IMR-90 (cell line): Measurements from ENCODE around the gene VAV3. TPM values are rescaled to one million over a fixed set of nuclear protein-coding genes. Genes with fewer than 3 reads are reported as not detected.

Experiments
- ATAC-seq: fragments of 200-7000 bp; cut with Tn5 transposase; 2 replicates; pipeline ENCODE4 v1.9.1; 2020; ENCODE audit warnings: low read depth, mild to moderate bottlenecking, moderate library complexity
- BruUV-seq: library from RNA; stranded (reverse); fragments of 400-500 nt; replicated peaks from 2 replicates; lab custom pipeline; 2021; lab: Mats Ljungman, UMichigan
- CTCF ChIA-PET: fragments of 300-600 bp; formaldehyde crosslinking; extraction: SDS; loops from one replicate; lab custom pipeline; 2021; ENCODE audit warnings: antibody characterized with exemption; lab: Yijun Ruan, JAX
- POLR2A ChIA-PET: fragments of 300-600 bp; sonication (Branson Sonifier 250); formaldehyde crosslinking; loops from one replicate; lab custom pipeline; 2022; ENCODE audit warnings: antibody characterized with exemption; ENCODE audit not compliant: unreplicated experiment; lab: Charles Lee
- DNase-seq: peaks from one replicate; pipeline ENCODE4 v3.0.0; 2013
- H2AFZ ChIP-seq: replicated peaks from 2 replicates; pipeline ENCODE3; 2013; ENCODE audit warnings: low read length, mild to moderate bottlenecking; ENCODE audit not compliant: poor library complexity
- H2AK5ac ChIP-seq: 2 replicates; pipeline ENCODE4 v1.6.1; 2013; ENCODE audit warnings: low read depth, low read length, inconsistent platforms
- H2AK9ac ChIP-seq: replicated peaks from 2 replicates; pipeline ENCODE3; 2013; ENCODE audit warnings: mild to moderate bottlenecking, low read depth, low read length, moderate library complexity; ENCODE audit not compliant: poor library complexity
- H2BK120ac ChIP-seq: 2 replicates; pipeline ENCODE4 v1.6.1; 2013; ENCODE audit warnings: low read depth, low read length, inconsistent platforms
- H2BK15ac ChIP-seq: 3 replicates; pipeline ENCODE4 v1.6.1; 2013; ENCODE audit warnings: low read depth, low read length, inconsistent platforms
- H2BK20ac ChIP-seq: 2 replicates; pipeline ENCODE4 v1.6.1; 2013; ENCODE audit warnings: low read depth, mild to moderate bottlenecking, inconsistent platforms, low read length, moderate library complexity
- H2BK5ac ChIP-seq: 2 replicates; pipeline ENCODE4 v1.6.1; 2013; ENCODE audit warnings: mild to moderate bottlenecking, low read depth, low read length, inconsistent platforms; ENCODE audit not compliant: poor library complexity, severe bottlenecking
- H3K14ac ChIP-seq: replicated peaks from 2 replicates; pipeline ENCODE4 v1.6.1; 2013; ENCODE audit warnings: low read depth, low read length, inconsistent platforms
- H3K18ac ChIP-seq: 2 replicates; pipeline ENCODE4 v1.6.1; 2013; ENCODE audit warnings: low read depth, low read length, control low read depth
- H3K23ac ChIP-seq: 2 replicates; pipeline ENCODE4 v1.6.1; 2013; ENCODE audit warnings: low read depth, low read length, inconsistent platforms
- H3K27ac ChIP-seq: 2 replicates; pipeline ENCODE4 v1.5.1; 2013; ENCODE audit warnings: mild to moderate bottlenecking, control low read depth, low read length; ENCODE audit not compliant: insufficient read depth
- H3K27me3 ChIP-seq: 2 replicates; pipeline ENCODE4 v1.6.1; 2013; ENCODE audit warnings: low read length; ENCODE audit not compliant: control insufficient read depth, insufficient read depth
- H3K36me3 ChIP-seq: 2 replicates; pipeline ENCODE4 v1.6.1; 2013; ENCODE audit warnings: low read length, mixed read lengths; ENCODE audit not compliant: control insufficient read depth, insufficient read depth
- H3K4ac ChIP-seq: 2 replicates; pipeline ENCODE4 v1.6.1; 2013; ENCODE audit warnings: low read depth, low read length, inconsistent platforms
- H3K4me1 ChIP-seq: 2 replicates; pipeline ENCODE4 v1.6.1; 2013; ENCODE audit warnings: low read length, mixed read lengths; ENCODE audit not compliant: control insufficient read depth, insufficient read depth
- H3K4me2 ChIP-seq: 2 replicates; pipeline ENCODE4 v1.6.1; 2013; ENCODE audit warnings: low read depth, mild to moderate bottlenecking, control low read depth, low read length, moderate library complexity
- H3K4me3 ChIP-seq: 2 replicates; pipeline ENCODE4 v1.5.1; 2013; ENCODE audit warnings: low read depth, mild to moderate bottlenecking, control low read depth, low read length, moderate library complexity; ENCODE audit not compliant: insufficient read depth
- H3K56ac ChIP-seq: 2 replicates; pipeline ENCODE4 v1.6.1; 2013; ENCODE audit warnings: low read length, inconsistent platforms; ENCODE audit not compliant: insufficient read depth; ENCODE audit errors: extremely low read depth
- H3K79me1 ChIP-seq, 2 experiments: 2 replicates each; pipeline ENCODE4 v1.6.1; 2013; ENCODE audit warnings: low read length in 2 of 2, inconsistent platforms in 1 of 2, low read depth in 1 of 2
- H3K9ac ChIP-seq: 2 replicates; pipeline ENCODE4 v1.6.1; 2013; ENCODE audit warnings: low read depth, low read length, control low read depth
- H3K9me1 ChIP-seq: 2 replicates; pipeline ENCODE4 v1.6.1; 2013; ENCODE audit warnings: low read length, inconsistent platforms; ENCODE audit not compliant: insufficient read depth
- H3K9me3 ChIP-seq: 2 replicates; pipeline ENCODE4 v1.6.1; 2013; ENCODE audit warnings: low read length; ENCODE audit not compliant: control insufficient read depth, insufficient read depth
- H4K20me1 ChIP-seq: 2 replicates; pipeline ENCODE4 v1.6.1; 2013; ENCODE audit warnings: low read length, inconsistent platforms; ENCODE audit not compliant: insufficient read depth
- H4K5ac ChIP-seq: 2 replicates; pipeline ENCODE4 v1.6.1; 2013; ENCODE audit warnings: mild to moderate bottlenecking, low read depth, low read length, control low read depth
- H4K8ac ChIP-seq, 2 experiments: 2 replicates each; pipeline ENCODE4 v1.6.1; 2013; ENCODE audit warnings: low read depth in 2 of 2, low read length in 2 of 2, control low read depth in 1 of 2, inconsistent platforms in 1 of 2
- H4K91ac ChIP-seq: 2 replicates; pipeline ENCODE4 v1.6.1; 2013; ENCODE audit warnings: low read depth, low read length, inconsistent platforms; ENCODE audit not compliant: insufficient read depth
- BHLHE40 ChIP-seq: fragments of 150-350 bp; IDR thresholded peaks from 2 replicates; pipeline ENCODE4 v1.6.1; 2016; ENCODE audit warnings: mild to moderate bottlenecking, low read depth, low read length
- CEBPB ChIP-seq: IDR thresholded peaks from 2 replicates; pipeline ENCODE4 v1.6.1; 2012; ENCODE audit warnings: low read depth, low read length, improper control_type of control experiment
- CHD1 ChIP-seq: IDR thresholded peaks from 2 replicates; pipeline ENCODE4 v1.6.1; 2012; ENCODE audit warnings: low read depth, low read length, improper control_type of control experiment
- ELK1 ChIP-seq: fragments of 150-350 bp; IDR thresholded peaks from 2 replicates; pipeline ENCODE4 v1.6.1; 2016; ENCODE audit warnings: low read depth, mild to moderate bottlenecking, low read length, moderate library complexity, borderline replicate concordance
- FOS ChIP-seq: fragments of 150-350 bp; IDR thresholded peaks from 2 replicates; pipeline ENCODE4 v1.6.1; 2016; ENCODE audit warnings: low read depth, low read length
- MAFK ChIP-seq: IDR thresholded peaks from 2 replicates; pipeline ENCODE4 v1.6.1; 2012; ENCODE audit warnings: low read depth, low read length, improper control_type of control experiment
- MAZ ChIP-seq: IDR thresholded peaks from 2 replicates; pipeline ENCODE4 v1.6.1; 2012; ENCODE audit warnings: low read depth, mild to moderate bottlenecking, low read length, improper control_type of control experiment, moderate library complexity, borderline replicate concordance
- MXI1 ChIP-seq: IDR thresholded peaks from 2 replicates; pipeline ENCODE4 v1.6.1; 2012; ENCODE audit warnings: low read depth, mild to moderate bottlenecking, low read length, moderate library complexity, borderline replicate concordance
- NFE2L2 ChIP-seq: fragments of 150-350 bp; IDR thresholded peaks from 2 replicates; pipeline ENCODE4 v1.6.1; 2016; ENCODE audit warnings: low read depth, mild to moderate bottlenecking, low read length
- POLR2A ChIP-seq: IDR thresholded peaks from 2 replicates; pipeline ENCODE4 v1.6.1; 2012; ENCODE audit warnings: mild to moderate bottlenecking, low read depth, low read length
- RAD21 ChIP-seq: IDR thresholded peaks from 2 replicates; pipeline ENCODE4 v1.6.1; 2012; ENCODE audit warnings: low read length, improper control_type of control experiment
- RCOR1 ChIP-seq: IDR thresholded peaks from 2 replicates; pipeline ENCODE4 v1.6.1; 2012; ENCODE audit warnings: mild to moderate bottlenecking, low read length, improper control_type of control experiment; ENCODE audit not compliant: insufficient replicate concordance
- RFX5 ChIP-seq: IDR thresholded peaks from 2 replicates; pipeline ENCODE4 v1.8.0; 2012; ENCODE audit warnings: low read depth, mild to moderate bottlenecking, low read length, moderate library complexity
- SMC3 ChIP-seq: fragments of 150-350 bp; IDR thresholded peaks from 2 replicates; pipeline ENCODE4 v1.6.1; 2016; ENCODE audit warnings: low read depth, mild to moderate bottlenecking, antibody characterized with exemption, low read length, moderate library complexity
- USF2 ChIP-seq: fragments of 150-350 bp; IDR thresholded peaks from 2 replicates; pipeline ENCODE4 v1.6.1; 2017; ENCODE audit warnings: mild to moderate bottlenecking, antibody characterized with exemption, low read length, low read depth
- WGBS, 2 experiments: methylation state at CpG; one replicate each; pipeline versions ENCODE4 v1.1.5 to v1.1.7; 2013; ENCODE audit warnings: missing lambda C conversion rate in 2 of 2; ENCODE audit not compliant: insufficient read length in 1 of 2; ENCODE audit errors: extremely low coverage in 2 of 2; 5-methylcytosine and 5-hydroxymethylcytosine counted together
- dilution Hi-C: fragments of 300-500 bp; cut with HindIII; formaldehyde crosslinking; loops from one replicate; pipeline ENCODE4 v1.14.3; 2018; ENCODE audit warnings: low sequenced_read_pairs; ENCODE audit not compliant: unreplicated experiment
- in situ Hi-C: fragments of 300-500 bp; cut with MboI; formaldehyde crosslinking; loops from 3 replicates; pipeline ENCODE4 v1.14.3; 2019; ENCODE audit warnings: low sequenced_read_pairs, inconsistent platforms, mixed read lengths
- intact Hi-C: fragments of 100-400 bp; cut with micrococcal nuclease; formaldehyde crosslinking; loops from 2 replicates; pipeline ENCODE4 v1.10.0; 2022
- polyA plus RNA-seq, 3 experiments: library from polyadenylated mRNA; depleted of rRNA; stranded (reverse); fragments of >200 nt; gene quantifications; 2 replicates each; pipeline ENCODE4 v1.2.3, GENCODE V29; 2012; ENCODE audit warnings: low replicate concordance in 1 of 3
- total RNA-seq: library from RNA; depleted of rRNA; stranded (reverse); fragments of >200 nt; gene quantifications from 2 replicates; pipeline ENCODE4 v1.2.3, GENCODE V29; 2012
- TF ChIP-seq, protein P1 (sequence below): conservative IDR thresholded peaks from 2 replicates; pipeline ENCODE4 v1.5.1; 2012; ENCODE audit warnings: mild to moderate bottlenecking, low read depth, low read length, improper control_type of control experiment

Gene VAV3
- total and polyA plus RNA-seq, 2 of the 4 experiments (the other 2 are of a cell fraction) = 0.12 to 0.18 TPM

- DNase-seq (no peak), ATAC-seq (no peak)
- Histone ChIP-seq H2BK20ac (no peak overlapping the region), H3K9me3 (no peaks in the 10 kb centered on the region), H3K79me1 (no peaks in the 10 kb centered on the region), H2AK9ac (no peak overlapping the region), H3K14ac (no peak overlapping the region), H3K23ac (no peak overlapping the region), H3K9me1 (no peaks in the 10 kb centered on the region), H3K4me3 (no peak overlapping the region), H2AFZ (no peak overlapping the region), H3K27ac (no peak overlapping the region), H3K18ac (no peak overlapping the region), H4K8ac (no peak overlapping the region), H3K9ac (no peak overlapping the region), H2AK5ac (no peak overlapping the region), H2BK5ac (no peak overlapping the region), H2BK15ac (no peak overlapping the region), H3K4me1 (no peaks in the 10 kb centered on the region), H4K91ac (no peak overlapping the region), H3K4me2 (no peak overlapping the region), H4K20me1 (no peaks in the 10 kb centered on the region), H2BK120ac (no peak overlapping the region), H3K56ac (no peak overlapping the region), H3K27me3 (no peaks in the 10 kb centered on the region), H3K4ac (no peak overlapping the region), H3K36me3 (no peaks in the 10 kb centered on the region), H4K5ac (no peak overlapping the region)
- POLR2A ChIA-PET = no interaction called here
- BruUV-seq = no TSS peak
- no CpG with 5 or more reads among the region's 2 CpGs for WGBS, 2 experiments
- dilution Hi-C loops (no loop called here), in situ Hi-C loops (no loop called here), intact Hi-C loops (loop anchor here (5.0 kb wide), 1 partner anchor 42 kb away; no protein-coding TSS in a partner anchor)
- CTCF ChIA-PET = no interaction called here
- TF ChIP-seq BHLHE40 = no peak
- no peak for TF ChIP-seq RAD21
- no peak for TF ChIP-seq RCOR1
- no peak for TF ChIP-seq FOS
- no peak for TF ChIP-seq POLR2A
- no peak for TF ChIP-seq RFX5
- TF ChIP-seq MAFK = no peak
- no peak for TF ChIP-seq USF2
- TF ChIP-seq CEBPB = no peak
- TF ChIP-seq NFE2L2 = no peak
- TF ChIP-seq, protein P1, sequence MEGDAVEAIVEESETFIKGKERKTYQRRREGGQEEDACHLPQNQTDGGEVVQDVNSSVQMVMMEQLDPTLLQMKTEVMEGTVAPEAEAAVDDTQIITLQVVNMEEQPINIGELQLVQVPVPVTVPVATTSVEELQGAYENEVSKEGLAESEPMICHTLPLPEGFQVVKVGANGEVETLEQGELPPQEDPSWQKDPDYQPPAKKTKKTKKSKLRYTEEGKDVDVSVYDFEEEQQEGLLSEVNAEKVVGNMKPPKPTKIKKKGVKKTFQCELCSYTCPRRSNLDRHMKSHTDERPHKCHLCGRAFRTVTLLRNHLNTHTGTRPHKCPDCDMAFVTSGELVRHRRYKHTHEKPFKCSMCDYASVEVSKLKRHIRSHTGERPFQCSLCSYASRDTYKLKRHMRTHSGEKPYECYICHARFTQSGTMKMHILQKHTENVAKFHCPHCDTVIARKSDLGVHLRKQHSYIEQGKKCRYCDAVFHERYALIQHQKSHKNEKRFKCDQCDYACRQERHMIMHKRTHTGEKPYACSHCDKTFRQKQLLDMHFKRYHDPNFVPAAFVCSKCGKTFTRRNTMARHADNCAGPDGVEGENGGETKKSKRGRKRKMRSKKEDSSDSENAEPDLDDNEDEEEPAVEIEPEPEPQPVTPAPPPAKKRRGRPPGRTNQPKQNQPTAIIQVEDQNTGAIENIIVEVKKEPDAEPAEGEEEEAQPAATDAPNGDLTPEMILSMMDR = no peak
- TF ChIP-seq MXI1 = no peak
- no peak for TF ChIP-seq MAZ
- no peak for TF ChIP-seq CHD1
- no peak for TF ChIP-seq ELK1
- no peak for TF ChIP-seq SMC3
Observed at GRCh38 chr1:107899655-107900054, 65.3 kb downstream of the VAV3 start.
